Measurements from ENCODE around the gene PFN3.

PFN3 gene

GRCh38 chr5:177437623-177438022 lies 37.2 kb upstream of the PFN3 start:
- no peak for DNase-seq

- no peak for DNase-seq
Observed at GRCh38 chr5:177435847-177436536, 35.5 kb upstream of the PFN3 start.

- DNase-seq: no peak
Observed at GRCh38 chr5:177434942-177435738, 34.7 kb upstream of the PFN3 start.

GRCh38 chr5:177434437-177434836 lies 34.0 kb upstream of the PFN3 start:
- peak in 2 of 5 donors; percentile 37 to 75 for DNase-seq

GRCh38 chr5:177433658-177434217 lies 33.3 kb upstream of the PFN3 start:
- no peak for DNase-seq

- DNase-seq: no peak
Observed at GRCh38 chr5:177432839-177433657, 32.6 kb upstream of the PFN3 start.

GRCh38 chr5:177432143-177432838 lies 31.8 kb upstream of the PFN3 start:
- no peak for DNase-seq

- DNase-seq: peak; percentile 60 to 94 (median 63)
Observed at GRCh38 chr5:177431317-177432142, 31.1 kb upstream of the PFN3 start.

GRCh38 chr5:177430972-177431316 lies 30.5 kb upstream of the PFN3 start:
- DNase-seq: peak in 1 of 5 donors; percentile 29

- DNase-seq: no peak
Observed at GRCh38 chr5:177430140-177430951, 29.9 kb upstream of the PFN3 start.

GRCh38 chr5:177429248-177430040 lies 29.0 kb upstream of the PFN3 start:
- peak; percentile 64 to 94 (median 71) for DNase-seq

GRCh38 chr5:177428574-177429217 lies 28.2 kb upstream of the PFN3 start:
- no peak for DNase-seq

GRCh38 chr5:177427919-177428573 lies 27.6 kb upstream of the PFN3 start:
- peak in 1 of 5 donors; percentile 52 for DNase-seq

GRCh38 chr5:177427211-177427822 lies 26.9 kb upstream of the PFN3 start:
- no peak for DNase-seq

GRCh38 chr5:177426566-177427210 lies 26.2 kb upstream of the PFN3 start, which contains the start of gene GRK6:
TSS of gene GRK6 (plus strand) at chr5:177426676. CDS start at chr5:177426846, 170 bp downstream.
- peak; percentile 54 to 81 (median 56) for DNase-seq

- DNase-seq: peak; percentile 98 to 100 (median 99)
Observed at GRCh38 chr5:177425801-177426565, 25.5 kb upstream of the PFN3 start.

Data from T-helper 1 cell (primary cell).